OCI-LY3 (cell line): Measurements from ENCODE around the gene DIAPH2.
"Not testable (repeated sequence)": the region's sequence is repeated elsewhere in the genome, so short reads cannot be mapped to it uniquely, and the experiment has no call there.

ENCODE experiments used
- EZH2phosphoT487 ChIP-seq: fragments of 200-600 bp; shearing (Covaris generic); IDR thresholded peaks from 2 replicates; pipeline ENCODE4 v1.6.1; 2018; ENCODE audit warnings: antibody characterized with exemption, mixed run types, low read depth
- TF ChIP-seq, protein P1 (sequence below): fragments of 200-600, 300-600 bp; sonication (generic); IDR thresholded peaks from 2 replicates; pipeline ENCODE4 v1.5.1; 2014; ENCODE audit warnings: antibody characterized with exemption, low read length, low read depth

DNA sequence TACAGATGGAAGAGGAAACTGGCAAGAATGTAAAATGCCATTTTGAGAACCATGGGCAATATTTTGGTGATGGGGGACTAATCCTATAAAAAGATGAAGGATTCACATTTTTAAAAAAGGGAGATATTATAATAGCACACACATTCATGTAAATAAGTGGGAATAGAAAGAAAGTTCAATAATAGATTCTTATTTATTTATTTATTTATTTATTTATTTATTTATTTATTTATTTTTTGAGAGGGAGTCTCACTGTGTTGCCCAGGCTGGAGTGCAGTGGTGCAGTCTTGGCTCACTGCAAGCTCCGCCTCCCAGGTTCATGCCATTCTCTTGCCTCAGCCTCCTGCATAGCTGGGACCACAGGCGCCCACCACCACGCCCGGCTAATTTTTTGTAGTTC is 174.8 kb downstream of the DIAPH2 start:
- TF ChIP-seq, protein P1, sequence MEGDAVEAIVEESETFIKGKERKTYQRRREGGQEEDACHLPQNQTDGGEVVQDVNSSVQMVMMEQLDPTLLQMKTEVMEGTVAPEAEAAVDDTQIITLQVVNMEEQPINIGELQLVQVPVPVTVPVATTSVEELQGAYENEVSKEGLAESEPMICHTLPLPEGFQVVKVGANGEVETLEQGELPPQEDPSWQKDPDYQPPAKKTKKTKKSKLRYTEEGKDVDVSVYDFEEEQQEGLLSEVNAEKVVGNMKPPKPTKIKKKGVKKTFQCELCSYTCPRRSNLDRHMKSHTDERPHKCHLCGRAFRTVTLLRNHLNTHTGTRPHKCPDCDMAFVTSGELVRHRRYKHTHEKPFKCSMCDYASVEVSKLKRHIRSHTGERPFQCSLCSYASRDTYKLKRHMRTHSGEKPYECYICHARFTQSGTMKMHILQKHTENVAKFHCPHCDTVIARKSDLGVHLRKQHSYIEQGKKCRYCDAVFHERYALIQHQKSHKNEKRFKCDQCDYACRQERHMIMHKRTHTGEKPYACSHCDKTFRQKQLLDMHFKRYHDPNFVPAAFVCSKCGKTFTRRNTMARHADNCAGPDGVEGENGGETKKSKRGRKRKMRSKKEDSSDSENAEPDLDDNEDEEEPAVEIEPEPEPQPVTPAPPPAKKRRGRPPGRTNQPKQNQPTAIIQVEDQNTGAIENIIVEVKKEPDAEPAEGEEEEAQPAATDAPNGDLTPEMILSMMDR = not testable (repeated sequence)
- TF ChIP-seq EZH2phosphoT487 = not testable (repeated sequence)
